22Rv1 (cell line): ENCODE data around the gene C1orf74.

Experiments
- H3K27ac ChIP-seq: fragments of 450-650 bp; 2 replicates; pipeline ENCODE4 v1.5.1; 2017
- ZFX ChIP-seq: fragments of 450-650 bp; IDR thresholded peaks from 2 replicates; pipeline ENCODE4 v1.6.1; 2017; ENCODE audit warnings: antibody characterized with exemption, borderline replicate concordance
- TF ChIP-seq, protein P1 (sequence below): fragments of 450-650 bp; IDR thresholded peaks from 2 replicates; pipeline ENCODE4 v1.5.1; 2017; ENCODE audit warnings: mild to moderate bottlenecking

Gene C1orf74

DNA sequence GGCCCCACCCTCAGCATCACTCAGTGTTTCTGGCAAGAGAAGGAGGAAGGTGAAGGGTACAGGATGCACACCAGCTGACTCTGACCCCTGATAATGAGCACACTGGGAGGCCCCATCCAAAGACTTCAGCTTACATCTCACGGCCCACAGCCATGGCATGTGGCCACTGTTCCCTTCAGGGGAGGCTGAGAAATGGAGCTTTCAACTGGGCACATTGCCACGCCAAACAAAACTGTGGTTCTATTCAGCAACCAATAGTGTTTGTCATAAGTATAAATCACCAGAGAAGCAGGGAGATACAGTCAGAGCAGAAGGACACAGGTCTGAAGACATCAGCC, 41.2 kb downstream of the C1orf74 start:
- no peak overlapping the region for H3K27ac ChIP-seq
- TF ChIP-seq, protein P1, sequence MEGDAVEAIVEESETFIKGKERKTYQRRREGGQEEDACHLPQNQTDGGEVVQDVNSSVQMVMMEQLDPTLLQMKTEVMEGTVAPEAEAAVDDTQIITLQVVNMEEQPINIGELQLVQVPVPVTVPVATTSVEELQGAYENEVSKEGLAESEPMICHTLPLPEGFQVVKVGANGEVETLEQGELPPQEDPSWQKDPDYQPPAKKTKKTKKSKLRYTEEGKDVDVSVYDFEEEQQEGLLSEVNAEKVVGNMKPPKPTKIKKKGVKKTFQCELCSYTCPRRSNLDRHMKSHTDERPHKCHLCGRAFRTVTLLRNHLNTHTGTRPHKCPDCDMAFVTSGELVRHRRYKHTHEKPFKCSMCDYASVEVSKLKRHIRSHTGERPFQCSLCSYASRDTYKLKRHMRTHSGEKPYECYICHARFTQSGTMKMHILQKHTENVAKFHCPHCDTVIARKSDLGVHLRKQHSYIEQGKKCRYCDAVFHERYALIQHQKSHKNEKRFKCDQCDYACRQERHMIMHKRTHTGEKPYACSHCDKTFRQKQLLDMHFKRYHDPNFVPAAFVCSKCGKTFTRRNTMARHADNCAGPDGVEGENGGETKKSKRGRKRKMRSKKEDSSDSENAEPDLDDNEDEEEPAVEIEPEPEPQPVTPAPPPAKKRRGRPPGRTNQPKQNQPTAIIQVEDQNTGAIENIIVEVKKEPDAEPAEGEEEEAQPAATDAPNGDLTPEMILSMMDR, result no peak
- TF ChIP-seq ZFX, result no peak

DNA sequence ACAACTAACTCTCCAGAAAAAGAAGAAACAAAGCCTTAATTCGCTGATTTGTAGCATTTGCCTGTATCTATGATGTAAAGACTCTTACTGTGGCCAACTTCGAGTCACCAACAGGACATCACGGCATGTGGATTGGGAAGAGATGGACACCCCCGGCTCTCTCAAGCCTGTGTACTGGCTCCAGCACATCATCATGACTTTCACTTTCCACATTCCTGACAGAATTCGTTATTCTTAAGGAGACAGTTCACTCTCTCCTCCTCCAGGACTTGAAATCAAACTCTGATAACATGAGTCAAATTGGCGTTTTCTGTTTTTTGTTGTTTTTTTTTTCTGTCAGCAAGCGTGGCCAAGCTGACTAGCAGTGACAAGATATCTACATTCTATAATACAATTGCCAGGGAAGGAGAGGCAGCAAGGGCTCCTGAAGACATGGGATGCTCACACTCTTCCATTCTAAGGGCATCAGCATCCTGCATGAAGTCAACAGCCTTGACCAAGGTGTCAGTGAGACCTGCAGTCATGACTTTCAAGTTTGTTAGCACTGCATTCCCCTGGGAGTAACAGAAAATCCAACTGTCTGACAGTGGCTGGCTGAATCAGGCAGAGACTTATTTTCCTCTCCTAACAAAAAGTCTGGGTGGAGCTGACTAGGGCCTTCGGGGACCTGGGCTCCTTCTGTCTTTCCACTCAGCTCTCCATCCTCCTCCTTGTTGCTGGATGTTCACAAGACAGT, 41.8 kb downstream of the C1orf74 start:
- no peak for TF ChIP-seq ZFX
- TF ChIP-seq, protein P1, result no peak
- no peak overlapping the region for H3K27ac ChIP-seq

DNA sequence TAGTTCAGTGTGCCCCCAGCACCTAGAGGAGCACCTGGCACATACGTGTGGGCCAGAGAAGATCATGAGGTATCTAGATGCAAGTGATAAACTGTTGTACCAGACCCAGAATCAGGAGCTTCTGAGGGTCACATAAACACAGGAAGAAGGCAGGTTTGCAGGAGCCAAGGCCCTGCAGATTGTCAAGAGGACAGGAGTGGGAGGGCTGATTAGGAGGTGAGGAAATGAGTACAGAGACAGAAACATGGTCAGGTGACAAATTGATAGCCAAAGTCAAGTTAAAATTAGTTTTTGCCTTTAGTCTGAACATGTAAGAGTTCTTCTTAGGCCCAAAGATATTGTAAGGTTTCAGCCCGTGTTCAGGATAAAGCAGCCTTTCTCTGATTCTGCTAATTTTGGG, 42.5 kb downstream of the C1orf74 start:
- no peak for TF ChIP-seq ZFX
- TF ChIP-seq, protein P1, result no peak

DNA sequence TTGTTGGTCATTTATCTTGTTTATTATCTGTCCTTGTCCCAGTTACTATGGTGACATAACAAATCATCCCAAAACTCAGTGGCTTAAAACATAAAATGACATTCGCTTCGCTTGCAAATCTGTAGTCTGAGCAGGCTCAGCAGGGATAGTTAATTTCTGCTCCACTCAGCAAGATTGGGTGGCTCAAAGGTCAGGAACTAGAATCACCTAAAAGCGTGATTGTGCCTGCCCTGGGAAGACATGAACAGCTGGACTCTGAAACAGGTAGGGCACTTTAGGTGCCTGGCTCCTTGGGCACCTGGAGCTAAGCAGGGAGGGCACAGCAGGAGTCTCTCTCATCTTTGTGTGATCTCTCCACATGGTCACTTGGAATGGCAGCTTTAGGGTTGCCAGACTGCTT, 43.2 kb downstream of the C1orf74 start:
- no peak overlapping the region for H3K27ac ChIP-seq
- TF ChIP-seq, protein P1, result no peak
- no peak for TF ChIP-seq ZFX

More for the DNA sequence above, 42.5 kb downstream of the C1orf74 start:
- no peak overlapping the region for H3K27ac ChIP-seq

DNA sequence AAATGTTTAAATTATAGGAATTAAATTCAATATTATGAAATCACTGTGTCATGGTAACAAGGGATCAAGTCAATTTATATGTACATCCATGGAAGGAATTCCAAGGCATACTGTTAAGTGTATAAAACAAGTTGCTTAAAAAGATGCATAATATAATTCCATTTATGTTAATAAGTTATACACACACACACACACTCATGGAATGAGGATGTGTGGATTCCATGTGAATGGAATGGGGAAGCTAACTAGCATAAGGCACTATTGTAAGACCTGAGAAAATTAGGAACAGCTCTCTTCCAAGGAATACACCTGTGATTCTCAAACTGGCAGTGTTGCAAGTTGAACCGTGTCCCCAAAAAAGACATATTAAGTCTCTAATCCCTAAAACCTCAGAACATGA, 46.1 kb downstream of the C1orf74 start:
- H3K27ac ChIP-seq, result no peak overlapping the region
- no peak for TF ChIP-seq ZFX
- TF ChIP-seq, protein P1, result no peak

DNA sequence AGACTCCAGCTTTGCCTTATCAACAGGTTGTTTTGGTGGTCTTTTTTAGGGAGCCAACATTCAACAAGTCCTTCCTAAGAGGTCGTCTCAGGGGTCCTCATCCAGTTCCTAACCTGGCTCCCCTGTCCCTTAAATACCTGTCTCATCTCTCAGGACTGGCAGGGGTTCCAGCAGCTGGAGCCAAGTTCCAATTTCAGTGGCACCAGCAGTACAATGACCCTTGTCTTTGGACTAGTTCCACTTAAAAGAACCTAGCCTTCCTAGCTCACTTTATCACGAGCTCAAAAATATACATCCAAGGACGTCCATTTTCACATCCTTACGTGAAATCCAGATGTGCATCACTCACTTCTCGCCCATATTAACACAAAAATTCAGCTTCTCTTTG, 47.2 kb downstream of the C1orf74 start:
- H3K27ac ChIP-seq, result no peak overlapping the region
- TF ChIP-seq, protein P1, result no peak
- no peak for TF ChIP-seq ZFX

DNA sequence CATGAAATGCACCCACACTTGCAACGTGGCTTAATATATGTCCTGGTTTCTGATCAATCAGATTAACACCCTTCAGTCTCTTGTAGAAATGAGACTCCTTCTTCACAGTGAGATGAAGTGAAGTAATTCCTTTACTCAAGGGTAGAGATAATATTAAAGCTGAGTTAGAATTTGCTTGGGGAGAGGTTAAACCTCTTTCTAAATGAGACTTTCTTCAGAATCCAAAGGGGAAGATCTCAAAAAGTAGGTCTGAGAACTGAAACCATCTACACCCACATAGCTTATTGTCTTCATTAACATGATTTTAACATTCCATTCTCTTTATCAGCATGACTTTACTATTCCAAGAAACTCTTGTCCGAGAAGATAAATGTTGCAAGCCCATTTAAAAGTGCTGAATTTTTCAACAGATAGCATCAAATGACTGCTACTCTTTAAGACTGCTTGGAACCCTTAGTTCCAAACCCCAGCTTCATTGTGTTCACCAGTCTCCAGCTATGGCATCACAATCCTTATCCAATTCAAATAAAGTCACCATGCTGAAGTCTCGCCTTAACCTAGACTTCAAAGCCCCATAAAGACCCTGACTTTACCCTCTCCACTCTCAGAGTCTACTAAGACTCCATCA, 47.8 kb downstream of the C1orf74 start:
- H3K27ac ChIP-seq, result no peak overlapping the region
- TF ChIP-seq ZFX, result no peak
- TF ChIP-seq, protein P1, result no peak
